Muscle of back (tissue), 11 donors: ENCODE measurements around the gene PGAP1. TPM values are rescaled to one million over a fixed set of nuclear protein-coding genes. Genes with fewer than 3 reads are reported as not detected.
A peak's percentile ranks its signal among the peaks of the same experiment; 100 is the strongest.
"Not testable (repeated sequence)": the region's sequence is repeated elsewhere in the genome, so short reads cannot be mapped to it uniquely, and the experiment has no call there.

ENCODE experiments used
- DNase-seq, 3 donors: peaks; one replicate each; pipeline versions ENCODE4 v3.0.0 to v3.0.0-alpha.2; 2013
- polyA plus RNA-seq, 10 donors: library from polyadenylated mRNA; unstranded; fragments of 120-200 nt; gene quantifications; one replicate each; pipeline ENCODE4 v1.2.1, GENCODE V29; 2013; ENCODE audit not compliant: insufficient read length in 10 of 10

PGAP1 gene
- polyA plus RNA-seq, 10 donors = 9.7 to 20.1 (median 13.7) TPM

DNA sequence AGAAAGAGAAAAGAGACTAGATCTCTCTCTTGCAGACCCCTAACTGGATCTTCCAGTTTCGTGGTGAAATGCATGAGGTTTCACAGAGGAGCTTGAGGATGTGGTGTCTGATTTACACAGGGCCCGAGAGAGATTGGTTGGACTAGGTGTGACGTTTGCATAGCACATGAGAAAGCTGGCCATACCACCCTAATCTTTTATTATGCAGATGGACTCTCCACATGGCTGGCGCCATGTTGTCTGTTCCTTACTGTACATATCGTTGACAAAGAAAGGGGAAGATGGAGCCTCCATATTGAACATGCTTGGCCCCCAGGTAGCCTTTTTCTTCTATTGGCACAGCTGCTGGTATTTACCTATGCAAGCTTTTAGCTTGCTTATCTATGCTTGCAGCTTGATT is 27.5 kb upstream of the PGAP1 start:
- no peak for DNase-seq

DNA sequence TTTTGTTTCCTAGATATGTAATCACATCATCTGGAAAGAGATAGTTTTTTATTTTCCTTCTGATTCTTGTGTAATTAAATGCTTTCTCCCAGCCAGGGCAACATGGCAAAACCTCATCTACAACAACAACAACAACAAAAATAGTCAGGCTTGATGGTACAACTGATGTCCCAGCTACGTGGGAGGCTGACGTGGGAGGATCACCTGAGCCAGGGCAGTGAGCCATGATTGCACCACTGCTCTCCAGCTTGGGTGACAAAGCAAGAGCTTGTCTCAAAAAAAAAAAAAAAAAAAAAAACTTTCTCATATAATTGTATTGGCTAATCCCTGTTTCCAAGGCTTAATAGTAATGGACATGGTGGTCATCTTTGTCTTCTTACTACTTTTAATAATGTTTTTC is 26.4 kb upstream of the PGAP1 start:
- DNase-seq = no peak

DNA sequence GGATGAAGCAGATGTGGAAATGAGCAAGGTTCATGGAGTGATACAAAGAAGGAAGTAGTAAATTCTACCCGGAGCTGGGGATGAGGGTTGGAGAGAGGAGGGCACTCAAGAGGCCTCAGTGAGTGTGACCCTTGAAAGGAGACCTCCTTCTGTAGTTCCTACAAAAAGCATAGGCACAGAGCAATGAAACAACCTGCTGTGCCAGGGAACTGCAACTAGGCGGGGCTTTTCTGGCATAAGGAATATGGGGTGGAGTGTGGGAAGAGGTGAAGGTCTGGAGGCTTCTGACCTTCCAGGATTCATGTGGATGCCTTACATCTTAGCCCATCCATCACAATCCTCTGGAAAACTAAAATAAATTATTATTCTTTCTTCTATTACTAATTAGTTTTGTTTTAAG is 25.5 kb upstream of the PGAP1 start:
- DNase-seq = no peak

DNA sequence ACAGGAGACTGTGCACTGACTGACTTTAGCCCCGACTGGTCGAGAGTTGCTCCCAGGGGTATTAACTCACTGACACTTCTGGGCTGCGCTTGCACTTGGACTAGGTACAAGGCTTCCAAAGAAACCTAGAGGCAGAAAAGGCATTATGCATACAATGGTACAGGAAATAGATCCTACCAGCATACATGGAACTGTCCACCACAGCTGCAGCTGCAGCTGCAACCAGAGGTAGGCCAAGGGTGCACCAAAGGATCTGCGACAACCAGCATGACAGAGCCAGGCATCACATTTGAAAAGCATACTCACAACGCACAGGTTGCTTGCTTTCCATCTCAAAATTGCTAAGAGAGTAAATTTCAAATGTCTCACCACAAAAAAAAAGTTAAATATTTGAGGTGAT is 22.6 kb upstream of the PGAP1 start:
- DNase-seq = no peak

DNA sequence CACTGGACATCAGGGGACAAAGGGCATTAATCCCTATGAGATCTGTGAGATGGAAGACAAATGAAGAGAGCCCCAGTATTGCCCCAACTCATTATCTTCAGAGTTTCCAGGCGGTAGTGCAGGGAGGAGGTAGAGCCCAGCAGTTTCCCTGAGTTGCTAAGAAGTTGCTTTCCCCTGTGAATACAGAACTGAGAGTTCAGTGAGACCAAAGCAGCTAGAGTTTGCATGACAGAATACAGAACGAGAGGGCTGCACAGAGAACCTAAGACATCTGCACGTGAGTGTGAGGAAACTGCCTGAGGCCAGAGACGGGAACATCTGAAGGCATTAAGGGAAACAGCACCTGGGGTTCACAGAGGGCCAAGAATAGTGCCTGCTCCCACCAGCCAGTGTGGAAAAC is 18.1 kb upstream of the PGAP1 start:
- DNase-seq = peak in 1 of 3 donors; percentile 17

DNA sequence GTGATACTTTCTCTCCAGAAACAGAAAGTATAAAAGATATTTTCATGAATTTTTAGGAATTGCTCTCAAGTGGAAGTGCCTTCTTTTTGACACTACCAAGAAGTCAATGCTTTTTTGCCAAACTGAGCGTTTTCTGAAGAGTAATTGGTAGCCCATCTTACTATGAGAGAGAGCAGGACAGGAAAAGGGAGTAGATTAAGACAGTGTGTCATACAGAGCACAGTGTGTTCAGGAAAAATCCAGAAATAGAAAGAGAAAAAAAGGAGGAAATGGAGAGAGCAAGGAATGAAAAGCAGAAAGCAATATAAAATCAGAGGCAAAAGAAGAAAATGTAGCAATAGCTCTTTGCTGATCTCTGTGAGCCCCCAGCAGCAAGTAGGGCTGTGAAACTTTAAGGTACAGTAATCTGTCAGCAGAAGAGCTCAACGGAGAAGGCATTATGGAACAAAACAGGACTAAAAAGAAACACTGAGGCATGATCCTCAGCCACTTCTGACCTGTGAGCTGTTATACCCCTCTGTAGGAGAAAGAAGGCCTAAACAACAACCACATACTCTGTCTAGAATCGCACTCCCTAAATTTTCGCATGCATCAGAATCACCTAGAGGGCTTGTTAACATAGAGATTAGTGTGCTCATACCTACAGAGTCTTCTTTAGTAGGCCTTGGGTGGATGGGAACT is 15.0 kb upstream of the PGAP1 start:
- no peak for DNase-seq

DNA sequence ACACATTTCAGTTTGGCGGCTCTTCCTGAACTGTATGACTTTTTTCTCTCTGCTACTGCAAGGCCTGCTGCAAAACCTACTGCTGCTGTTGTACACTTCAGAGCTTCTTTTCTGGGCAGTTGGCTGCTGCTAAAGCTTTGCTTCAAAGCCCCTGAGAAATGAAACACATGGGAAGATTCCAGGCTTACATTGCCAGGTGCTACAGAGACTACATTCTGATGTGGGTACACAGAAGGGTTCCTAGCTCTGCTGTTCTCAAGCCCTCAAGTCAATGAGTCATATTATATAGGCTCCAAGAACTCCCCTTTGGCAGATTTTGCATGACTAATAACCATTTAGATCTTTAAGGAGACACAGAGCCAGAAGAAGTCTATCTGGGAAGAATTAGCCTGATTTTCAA is 12.9 kb upstream of the PGAP1 start:
- DNase-seq = peak in 1 of 3 donors; percentile 30

DNA sequence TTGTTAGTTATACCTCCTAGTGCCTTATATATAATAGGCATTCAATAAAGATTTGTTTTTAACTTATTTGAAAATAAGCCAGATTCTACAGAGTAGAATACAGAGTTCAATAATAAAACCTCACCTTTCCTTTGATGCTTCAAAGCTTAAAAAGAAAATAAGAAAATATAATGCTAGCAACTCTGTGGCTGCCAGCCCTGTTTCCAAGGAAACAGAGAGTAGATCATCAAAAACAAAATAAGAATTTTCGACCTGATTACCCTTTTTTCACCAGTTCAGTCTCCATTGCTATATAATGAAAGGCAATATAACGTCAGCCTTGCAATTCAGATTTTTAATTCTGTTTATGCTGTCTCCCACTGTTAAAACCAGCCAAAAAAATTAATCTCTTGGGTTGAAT is 8.9 kb upstream of the PGAP1 start:
- no peak for DNase-seq

DNA sequence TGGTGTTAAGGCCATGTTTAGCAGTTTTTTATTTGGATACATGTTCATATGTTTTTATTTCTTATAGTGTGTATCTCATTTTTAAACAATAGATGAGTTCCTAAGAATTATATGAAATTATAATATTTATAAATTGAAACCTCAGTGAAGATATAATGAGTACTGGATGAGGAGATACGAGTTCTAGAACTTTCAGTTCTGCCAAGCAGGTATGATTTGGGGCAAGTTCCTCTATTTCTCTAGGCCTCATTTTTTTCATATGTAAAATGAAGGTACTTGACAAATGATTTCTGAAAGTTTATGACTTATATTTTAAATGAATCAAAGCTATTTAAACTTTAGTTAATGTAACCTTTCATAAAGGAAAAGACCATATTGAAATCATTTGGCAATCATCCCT is 8.2 kb upstream of the PGAP1 start:
- DNase-seq = no peak

DNA sequence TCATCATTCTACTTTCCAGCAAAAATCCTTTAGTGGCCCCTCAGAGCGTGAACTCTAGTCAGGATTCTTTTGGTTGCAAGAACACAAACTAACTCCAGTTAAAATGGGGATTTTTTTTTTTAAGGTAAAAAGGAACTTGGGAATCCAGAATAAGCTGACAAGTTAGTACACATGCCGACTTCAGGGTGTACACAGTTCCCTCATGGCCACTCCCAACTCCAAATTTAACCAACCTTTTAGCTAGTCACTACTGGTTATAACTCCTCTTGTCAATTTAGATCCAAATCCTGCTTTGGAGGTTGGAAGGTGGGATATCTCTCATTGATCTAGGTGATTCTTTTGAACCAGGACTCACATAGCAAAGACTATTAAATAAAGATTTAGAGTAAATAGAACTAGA is 5.0 kb upstream of the PGAP1 start:
- no peak for DNase-seq

DNA sequence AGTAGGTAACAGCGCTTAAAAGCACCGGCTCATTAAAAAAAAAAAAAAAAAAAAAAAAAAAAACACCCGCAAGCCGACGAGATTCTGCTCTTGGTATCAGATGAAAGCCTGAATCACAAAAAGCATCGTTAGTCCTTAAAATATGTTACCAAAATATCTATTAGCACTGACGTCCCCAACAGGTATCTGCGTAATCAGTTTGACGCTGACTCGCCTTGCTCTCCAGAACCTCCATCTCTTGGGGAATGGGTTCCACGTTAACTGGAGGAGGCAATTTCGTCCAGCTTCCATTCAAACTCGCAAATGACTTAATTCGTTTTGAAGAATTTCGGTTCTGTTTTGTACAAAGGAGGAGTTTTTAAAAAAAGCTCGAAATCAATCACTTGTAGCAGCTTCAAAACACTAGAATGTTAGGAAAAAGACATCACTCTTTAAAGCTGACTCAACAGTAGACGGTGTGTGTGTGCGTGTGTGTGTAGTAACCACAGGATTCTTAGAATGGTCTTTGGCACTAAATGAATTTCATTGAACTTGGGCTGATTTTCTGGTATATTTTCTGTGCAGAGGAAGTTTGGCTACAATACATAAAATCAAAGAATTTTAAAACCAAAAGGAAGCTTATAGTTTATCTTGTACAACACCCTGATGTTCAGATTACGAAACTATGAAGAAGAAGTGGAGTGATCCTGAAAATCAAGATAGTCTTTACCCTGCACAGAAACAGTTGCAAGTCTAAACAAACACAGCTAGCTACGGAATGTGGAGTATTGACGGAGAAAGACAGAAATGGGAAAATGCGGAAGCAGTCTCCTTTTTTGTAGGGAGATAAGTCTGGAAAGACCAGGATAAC is 1.1 kb upstream of the PGAP1 start:
- DNase-seq = peak; percentile 61 to 77 (median 70)

DNA sequence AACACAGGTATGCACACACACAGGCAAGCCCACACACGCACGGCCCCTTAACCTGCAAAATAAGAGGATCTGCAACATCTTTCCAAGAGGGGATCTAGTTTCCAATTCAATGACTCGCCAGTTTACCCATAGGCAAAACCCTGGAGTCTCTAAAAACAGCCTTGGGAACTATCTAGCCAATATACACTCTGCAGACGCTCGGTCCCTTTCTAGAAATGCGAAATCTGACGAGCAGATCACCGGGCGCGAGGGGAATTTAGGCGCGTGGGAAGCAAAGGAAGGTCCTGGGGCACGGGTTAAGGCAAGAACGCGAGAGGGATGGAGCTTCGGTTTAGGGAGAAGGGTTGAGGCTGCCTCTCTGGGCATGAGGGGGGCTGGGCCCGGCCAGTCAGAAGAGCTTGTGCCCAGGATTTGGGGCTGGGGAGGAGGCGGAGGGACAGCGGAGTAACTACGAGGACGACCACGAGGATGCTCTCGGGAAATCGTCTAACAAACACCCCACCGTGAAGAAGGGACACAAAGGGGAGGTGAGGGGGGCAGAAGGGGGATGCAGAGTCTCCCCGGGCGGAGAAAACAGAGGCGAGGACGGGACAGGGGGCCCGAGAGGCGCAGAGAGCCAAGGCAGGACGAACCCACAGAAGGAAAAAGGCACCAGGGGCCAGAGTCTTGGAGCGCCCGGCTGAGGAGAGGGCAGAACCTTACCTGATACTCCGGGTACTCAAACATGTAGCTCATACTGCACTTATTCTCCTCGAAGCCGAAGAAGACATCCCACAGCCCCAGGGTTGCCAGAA is 542 bp downstream of the PGAP1 start:
- peak; percentile 32 to 83 (median 47) for DNase-seq

DNA sequence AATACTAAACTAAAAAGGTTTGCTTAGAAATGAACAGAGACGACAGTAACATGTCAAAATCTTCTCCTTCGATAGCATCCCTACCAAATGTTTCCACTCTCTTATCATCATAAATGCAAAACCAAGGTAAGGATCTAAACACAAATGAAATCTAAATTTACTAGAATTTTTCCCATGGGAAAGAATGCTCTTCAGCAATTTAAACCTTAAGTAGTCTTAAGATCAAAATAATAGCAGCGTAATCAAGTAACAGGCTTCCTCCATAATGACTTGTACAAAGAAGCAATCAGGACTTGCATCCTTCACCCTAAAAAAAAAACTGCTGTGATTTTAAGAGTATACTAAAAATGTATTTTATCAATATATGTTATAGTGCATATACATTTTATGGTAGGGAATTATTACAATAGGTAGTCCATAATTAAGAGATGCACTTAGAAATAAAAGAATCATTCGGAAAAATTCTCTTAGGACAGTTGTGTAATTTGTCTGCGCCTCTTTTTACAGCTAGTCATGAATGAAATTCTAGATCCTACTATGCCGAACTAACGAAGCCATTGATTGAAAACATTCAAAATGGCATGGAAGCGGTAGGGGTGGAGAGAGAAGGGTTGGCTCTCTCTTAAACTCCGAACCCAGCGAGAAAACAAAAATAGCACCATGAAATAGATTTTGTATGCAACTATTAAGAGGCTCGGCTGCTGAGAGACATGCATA is 1.3 kb downstream of the PGAP1 start:
- DNase-seq = no peak

DNA sequence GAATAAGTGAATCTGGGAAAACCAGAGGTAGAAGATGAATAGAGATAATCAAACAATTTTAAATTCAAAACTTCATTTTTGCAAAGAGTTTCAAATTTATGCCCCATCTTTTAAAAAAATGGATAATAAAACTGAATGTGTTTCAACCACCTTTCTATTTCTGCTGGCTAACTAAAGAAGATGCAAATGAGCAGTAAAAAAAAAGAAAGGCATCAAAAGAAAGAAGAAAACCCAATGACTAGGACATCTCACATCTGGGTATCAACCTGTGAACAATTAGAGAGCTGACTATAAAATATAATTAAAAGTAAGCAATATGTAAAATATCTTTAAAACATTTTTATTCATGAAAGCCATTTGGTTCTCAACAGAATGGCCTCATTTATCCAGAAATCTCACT is 2.5 kb downstream of the PGAP1 start:
- no peak for DNase-seq

DNA sequence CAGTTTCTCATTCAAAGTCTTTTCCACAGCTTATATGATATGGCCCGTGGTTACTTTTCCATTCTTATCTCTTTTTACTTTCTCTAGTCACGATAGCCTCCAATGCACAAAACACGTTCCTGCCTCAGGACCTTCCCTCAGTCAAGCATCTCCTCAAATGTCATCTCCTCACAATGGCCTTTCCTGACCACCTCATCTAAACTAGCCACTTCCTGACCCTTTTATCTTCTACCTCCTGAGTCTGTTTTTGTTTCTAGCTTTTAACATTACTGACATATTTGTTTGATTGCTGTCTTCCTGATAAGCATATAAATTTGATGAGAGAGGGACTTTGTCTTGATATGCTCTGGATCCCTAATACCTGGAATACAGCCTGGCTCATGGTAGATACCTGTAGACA is 7.6 kb downstream of the PGAP1 start:
- no peak for DNase-seq

DNA sequence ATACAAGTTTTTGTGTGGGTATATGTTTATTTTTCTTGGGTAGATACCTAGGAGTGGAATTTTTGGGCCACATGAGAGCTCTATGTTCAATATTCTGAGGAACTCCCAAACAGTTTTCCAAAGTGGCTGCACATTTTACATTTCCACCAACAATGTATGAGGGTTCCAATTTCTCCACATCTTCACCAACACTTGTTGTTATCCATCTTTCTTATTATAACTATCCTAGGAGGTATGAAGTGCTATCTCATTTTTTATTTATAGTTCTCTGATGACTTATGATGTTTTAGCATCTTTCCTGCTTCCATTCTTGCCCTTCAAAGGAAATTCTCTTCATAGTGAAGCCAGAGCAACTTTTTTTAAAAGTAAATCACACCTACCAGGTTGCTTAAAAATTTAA is 8.7 kb downstream of the PGAP1 start:
- no peak for DNase-seq

DNA sequence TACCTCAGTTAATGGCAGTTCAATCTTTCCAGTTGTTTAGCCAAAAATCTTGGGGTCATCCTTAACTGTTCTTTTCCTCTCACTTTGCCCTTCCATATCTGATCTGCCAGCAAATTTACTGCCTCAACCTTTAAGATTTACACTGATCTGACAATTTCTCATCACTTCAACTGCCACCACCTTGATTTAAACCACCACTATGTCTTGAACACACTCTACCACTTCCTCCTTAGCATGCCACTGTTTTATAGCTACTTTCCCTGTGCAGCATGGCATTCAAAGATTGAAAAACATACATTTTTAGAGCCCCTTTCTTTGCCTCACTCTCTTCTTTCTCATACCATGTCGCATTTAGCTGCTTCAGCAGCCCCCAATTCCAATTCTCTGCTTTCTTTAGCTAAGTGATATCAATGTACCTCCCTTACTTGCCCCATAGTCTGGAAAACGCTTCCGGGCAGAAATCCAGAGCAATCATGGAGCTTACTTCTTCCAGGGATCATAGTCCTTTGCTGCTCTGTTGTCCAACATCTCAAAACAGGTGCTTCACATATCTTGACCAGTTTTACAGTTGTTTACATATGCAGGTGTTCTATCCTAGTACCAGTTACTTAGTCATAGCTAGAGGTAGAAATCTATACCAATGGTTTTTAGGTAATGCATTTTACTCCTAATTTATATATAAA is 10.9 kb downstream of the PGAP1 start:
- DNase-seq = no peak

DNA sequence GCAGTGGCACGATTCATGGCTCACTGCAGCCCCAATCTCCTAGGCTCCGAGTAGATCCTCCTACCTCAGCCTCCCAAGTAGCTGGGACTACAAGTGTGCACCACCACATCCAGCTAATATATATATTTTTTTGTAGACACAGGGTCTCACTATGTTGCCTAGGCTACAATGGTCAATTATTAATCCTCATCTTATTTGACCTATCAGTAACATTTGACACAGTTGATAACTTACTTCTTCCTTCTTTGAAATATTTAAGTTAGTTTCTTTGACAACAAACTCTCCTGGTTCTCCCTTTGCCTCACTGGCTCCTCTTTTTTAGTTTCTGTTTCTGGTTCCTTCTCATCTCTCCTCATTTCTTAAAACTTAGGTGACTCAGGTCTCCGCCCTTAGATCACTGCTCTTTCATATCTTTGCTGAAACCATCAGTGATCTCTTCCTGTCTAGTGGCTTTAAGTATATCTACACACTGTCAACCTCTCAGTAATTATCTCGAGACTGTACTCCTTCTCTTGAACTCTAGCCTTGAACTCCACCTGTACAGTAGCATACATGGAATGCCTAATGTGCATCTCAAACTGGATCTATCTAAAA is 11.5 kb downstream of the PGAP1 start:
- DNase-seq = no peak

DNA sequence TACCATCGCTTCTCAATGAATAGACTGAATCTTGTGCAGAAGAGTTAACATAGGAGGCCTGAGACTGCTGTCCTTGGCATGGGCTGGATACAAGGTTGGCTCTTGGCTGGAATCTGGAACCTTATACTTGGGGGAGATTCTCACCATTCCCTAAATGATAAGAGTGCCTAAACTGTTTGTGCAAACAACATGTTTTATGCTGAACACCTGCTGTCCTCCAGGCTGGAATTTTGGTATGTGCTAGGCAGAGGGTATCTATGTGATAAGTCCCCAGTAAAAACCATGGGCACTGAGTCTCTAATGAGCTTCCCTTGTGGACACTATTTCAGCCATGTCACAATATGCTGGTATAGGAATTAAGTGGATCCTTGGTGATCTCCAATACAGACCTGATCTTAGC is 12.8 kb downstream of the PGAP1 start:
- no peak for DNase-seq

DNA sequence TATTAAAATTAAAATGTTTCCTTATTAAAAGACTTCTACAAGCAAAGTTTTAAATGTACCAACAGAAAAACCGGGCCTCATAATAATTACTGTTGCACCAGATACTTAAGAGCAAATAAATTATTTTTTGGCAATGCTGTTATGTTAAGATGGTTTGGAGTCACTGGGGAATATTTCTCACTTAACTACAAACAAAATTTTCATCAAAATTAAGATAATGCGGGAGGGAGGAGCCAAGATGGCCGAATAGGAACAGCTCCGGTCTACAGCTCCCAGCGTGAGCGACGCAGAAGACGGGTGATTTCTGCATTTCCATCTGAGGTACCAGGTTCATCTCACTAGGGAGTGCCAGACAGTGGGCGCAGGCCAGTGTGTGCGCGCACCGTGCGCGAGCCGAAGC is 21.1 kb downstream of the PGAP1 start:
- not testable (repeated sequence) for DNase-seq

DNA sequence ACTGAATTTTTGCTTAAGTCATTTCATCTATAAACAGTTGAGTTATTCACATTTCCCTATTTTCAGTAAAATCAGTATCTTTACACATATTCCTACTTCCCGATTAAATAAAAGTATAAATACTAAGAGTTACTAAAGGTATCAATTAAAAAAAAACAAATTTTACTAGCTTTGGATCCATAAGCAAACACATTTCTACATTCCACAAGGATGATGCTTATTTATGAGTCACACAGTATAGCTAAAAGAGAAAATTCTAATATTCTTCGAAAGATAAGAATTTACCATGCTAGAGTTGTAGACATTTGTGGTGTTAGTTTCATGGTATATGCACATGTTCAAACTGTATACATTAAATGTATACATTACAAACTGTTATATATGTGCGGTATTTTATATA is 23.7 kb downstream of the PGAP1 start:
- DNase-seq = no peak
